ENCODE data around the gene SSUH2. TPM values are rescaled to one million over a fixed set of nuclear protein-coding genes. Genes with fewer than 3 reads are reported as not detected.
A peak's percentile ranks its signal among the peaks of the same experiment; 100 is the strongest.
"Not testable (repeated sequence)": the region's sequence is repeated elsewhere in the genome, so short reads cannot be mapped to it uniquely, and the experiment has no call there.

Gene SSUH2
- total RNA-seq, 1 donor from 2014 or later: not detected

DNA sequence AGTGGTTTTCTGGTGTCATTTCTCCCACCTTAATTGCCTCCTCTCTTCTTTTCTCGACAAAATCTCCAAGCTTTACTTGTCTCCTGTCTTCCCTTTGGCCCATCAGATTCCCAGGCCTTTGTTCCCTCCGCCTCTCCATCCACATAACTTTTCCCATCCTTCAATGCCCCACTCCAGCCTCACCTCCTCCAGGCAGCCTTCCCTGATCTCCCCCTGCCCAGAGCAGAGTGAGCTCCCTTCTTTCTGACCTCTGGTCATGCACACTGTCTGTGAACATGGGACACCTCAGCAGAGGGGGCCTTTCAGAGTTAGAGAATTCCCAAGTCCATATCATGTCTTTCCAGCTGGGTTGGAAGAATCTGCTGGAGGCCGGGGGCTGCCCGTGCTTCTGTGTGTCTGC is 14.6 kb upstream of the SSUH2 start:
- Histone ChIP-seq H3K36me3 (no peaks in the 10 kb centered on the region), H3K4me3 (no peak overlapping the region), H3K4me1 (peaks cover 4% of the 10 kb centered on the region), H3K27me3 (no peaks in the 10 kb centered on the region), H3K9me3 (no peaks in the 10 kb centered on the region), H3K27ac (no peak overlapping the region)
- ATAC-seq (no peak), DNase-seq (no peak)
- intact Hi-C loops (cut with DNase I): no loop called here
- TF ChIP-seq, protein P1, sequence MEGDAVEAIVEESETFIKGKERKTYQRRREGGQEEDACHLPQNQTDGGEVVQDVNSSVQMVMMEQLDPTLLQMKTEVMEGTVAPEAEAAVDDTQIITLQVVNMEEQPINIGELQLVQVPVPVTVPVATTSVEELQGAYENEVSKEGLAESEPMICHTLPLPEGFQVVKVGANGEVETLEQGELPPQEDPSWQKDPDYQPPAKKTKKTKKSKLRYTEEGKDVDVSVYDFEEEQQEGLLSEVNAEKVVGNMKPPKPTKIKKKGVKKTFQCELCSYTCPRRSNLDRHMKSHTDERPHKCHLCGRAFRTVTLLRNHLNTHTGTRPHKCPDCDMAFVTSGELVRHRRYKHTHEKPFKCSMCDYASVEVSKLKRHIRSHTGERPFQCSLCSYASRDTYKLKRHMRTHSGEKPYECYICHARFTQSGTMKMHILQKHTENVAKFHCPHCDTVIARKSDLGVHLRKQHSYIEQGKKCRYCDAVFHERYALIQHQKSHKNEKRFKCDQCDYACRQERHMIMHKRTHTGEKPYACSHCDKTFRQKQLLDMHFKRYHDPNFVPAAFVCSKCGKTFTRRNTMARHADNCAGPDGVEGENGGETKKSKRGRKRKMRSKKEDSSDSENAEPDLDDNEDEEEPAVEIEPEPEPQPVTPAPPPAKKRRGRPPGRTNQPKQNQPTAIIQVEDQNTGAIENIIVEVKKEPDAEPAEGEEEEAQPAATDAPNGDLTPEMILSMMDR (IDR thresholded peaks at IDR 0.05): no peak

DNA sequence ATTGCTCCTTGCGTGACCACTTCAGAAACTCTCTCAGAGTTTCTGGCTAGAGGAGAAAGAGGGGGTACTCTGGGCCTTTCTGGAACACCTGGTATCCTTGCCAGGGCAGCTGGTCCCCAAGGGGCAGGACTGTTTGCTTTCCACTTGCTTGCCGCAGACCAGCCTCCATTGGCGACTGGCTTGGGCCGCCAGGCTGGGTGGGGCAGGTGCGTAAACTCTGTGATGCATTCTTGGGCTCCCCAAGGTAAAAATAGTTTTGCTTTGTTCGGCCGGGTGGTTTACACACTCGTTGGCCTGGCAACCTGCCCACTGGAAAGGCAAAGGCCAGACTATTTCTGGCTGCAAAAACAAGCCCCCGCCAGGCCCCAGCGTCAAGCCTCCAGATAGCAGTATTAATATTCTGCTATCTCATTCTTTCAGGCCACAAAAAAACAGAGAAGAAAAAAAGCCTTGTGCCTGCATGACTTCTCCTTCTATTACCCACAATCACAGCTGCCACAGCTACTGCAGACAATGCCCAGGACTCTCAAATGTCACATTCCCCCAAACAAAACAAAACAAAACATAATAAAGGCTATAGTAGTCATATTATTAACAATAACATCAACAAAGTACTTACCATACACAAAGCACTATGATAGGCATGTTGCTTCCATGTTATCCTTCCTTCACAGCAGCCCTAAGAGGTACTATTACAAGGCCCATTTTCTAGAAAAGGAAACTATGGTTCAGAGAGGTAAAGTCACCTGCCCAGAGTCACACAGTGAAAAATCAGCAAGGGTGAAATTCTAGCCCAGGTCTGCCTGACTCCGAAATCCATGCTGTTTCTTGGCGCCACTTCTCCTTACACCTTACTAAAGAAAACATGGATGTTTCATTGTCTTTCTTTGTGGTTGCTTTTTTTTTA is 14.0 kb upstream of the SSUH2 start:
- no peaks in the 10 kb centered on the region for H3K9me3 ChIP-seq
- peak; percentile 89 for DNase-seq
- TF ChIP-seq, protein P1 (IDR thresholded peaks at IDR 0.05): no peak
- no peak overlapping the region for H3K4me3 ChIP-seq
- peak; percentile 94 for ATAC-seq
- peaks cover 4% of the 10 kb centered on the region for H3K4me1 ChIP-seq
- H3K27me3 ChIP-seq: no peaks in the 10 kb centered on the region
- H3K27ac ChIP-seq: no peak overlapping the region
- intact Hi-C loops (cut with DNase I): no loop called here
- H3K36me3 ChIP-seq: no peaks in the 10 kb centered on the region

DNA sequence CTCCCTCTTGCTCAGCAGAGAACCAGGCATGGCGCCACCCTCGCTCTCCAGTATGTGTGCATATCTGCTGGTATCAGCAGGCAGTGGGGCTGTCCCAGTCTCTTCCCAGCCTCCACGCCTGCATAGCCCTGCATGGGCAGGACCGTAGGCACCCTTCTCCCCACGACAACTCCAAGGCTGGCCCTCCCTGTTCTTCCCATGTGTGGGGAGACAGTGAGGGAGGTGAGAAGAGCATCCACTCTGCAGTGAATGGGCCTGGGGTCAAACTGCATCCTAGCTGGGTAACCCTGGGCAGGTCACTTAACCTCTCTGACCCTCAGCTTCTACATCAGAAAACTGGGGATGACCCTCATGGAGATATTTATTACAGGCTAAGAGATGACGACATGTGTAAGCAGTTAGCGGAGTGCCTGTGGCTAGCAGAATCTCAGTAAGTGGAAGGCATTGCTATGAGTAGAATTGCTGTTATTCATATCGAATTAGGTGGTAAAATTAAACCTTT is 13.3 kb upstream of the SSUH2 start:
- Histone ChIP-seq H3K36me3 (no peaks in the 10 kb centered on the region), H3K4me3 (no peak overlapping the region), H3K27ac (no peak overlapping the region), H3K27me3 (no peaks in the 10 kb centered on the region), H3K9me3 (no peaks in the 10 kb centered on the region), H3K4me1 (peaks cover 4% of the 10 kb centered on the region)
- TF ChIP-seq, protein P1 (IDR thresholded peaks at IDR 0.05): no peak
- ATAC-seq (peak; percentile 34), DNase-seq (no peak)
- intact Hi-C loops (cut with DNase I): no loop called here

DNA sequence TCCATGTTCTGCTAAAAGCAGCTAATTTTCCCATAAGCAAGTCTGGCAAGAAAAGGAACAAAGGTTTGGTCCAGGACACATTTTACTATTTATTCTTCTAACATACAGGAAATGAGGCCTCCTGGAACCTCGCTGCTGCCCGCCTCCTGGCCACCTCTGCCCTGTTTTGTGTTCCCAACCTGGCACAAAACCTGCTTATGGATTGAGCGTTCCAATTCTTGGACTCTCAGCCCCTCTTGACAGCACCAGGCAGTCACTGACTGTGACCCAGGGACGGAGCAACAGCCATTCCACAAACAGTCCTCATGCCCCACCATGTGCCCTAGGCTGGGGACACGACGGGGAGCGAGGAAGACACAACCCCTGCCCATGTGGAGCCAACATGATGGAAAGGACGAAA is 11.6 kb upstream of the SSUH2 start:
- TF ChIP-seq, protein P1 (IDR thresholded peaks at IDR 0.05): no peak
- intact Hi-C loops (cut with DNase I): no loop called here
- Histone ChIP-seq H3K27me3 (no peaks in the 10 kb centered on the region), H3K27ac (no peak overlapping the region), H3K4me1 (peaks cover 4% of the 10 kb centered on the region), H3K4me3 (no peak overlapping the region), H3K36me3 (no peaks in the 10 kb centered on the region), H3K9me3 (no peaks in the 10 kb centered on the region)
- DNase-seq: no peak
- ATAC-seq: no peak

DNA sequence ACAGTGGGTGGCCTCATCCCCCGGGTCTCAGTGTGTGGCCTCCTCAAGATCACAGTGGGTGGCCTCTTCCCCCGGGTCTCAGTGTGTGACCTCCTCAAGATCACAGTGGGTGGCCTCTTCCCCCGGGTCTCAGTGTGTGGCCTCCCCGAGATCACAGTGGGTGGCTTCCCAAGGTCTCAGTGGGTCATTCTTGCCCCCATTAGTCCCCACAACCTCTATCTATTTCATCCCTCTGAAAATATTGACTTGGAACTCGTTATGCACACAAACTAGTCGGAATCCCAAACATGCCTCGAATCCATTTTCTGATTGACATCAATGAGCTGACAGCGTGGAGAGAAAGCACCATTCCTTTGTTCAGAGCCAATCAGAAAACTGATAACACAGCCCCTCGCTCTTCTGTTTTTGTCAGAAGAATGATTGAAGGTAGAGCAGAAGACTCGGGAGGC is 10.8 kb upstream of the SSUH2 start:
- Histone ChIP-seq H3K9me3 (no peaks in the 10 kb centered on the region), H3K27me3 (no peaks in the 10 kb centered on the region), H3K27ac (no peak overlapping the region), H3K36me3 (no peaks in the 10 kb centered on the region), H3K4me3 (no peak overlapping the region), H3K4me1 (peaks cover 4% of the 10 kb centered on the region)
- DNase-seq (no peak), ATAC-seq (no peak)
- intact Hi-C loops (cut with DNase I): no loop called here
- TF ChIP-seq, protein P1 (IDR thresholded peaks at IDR 0.05): no peak

DNA sequence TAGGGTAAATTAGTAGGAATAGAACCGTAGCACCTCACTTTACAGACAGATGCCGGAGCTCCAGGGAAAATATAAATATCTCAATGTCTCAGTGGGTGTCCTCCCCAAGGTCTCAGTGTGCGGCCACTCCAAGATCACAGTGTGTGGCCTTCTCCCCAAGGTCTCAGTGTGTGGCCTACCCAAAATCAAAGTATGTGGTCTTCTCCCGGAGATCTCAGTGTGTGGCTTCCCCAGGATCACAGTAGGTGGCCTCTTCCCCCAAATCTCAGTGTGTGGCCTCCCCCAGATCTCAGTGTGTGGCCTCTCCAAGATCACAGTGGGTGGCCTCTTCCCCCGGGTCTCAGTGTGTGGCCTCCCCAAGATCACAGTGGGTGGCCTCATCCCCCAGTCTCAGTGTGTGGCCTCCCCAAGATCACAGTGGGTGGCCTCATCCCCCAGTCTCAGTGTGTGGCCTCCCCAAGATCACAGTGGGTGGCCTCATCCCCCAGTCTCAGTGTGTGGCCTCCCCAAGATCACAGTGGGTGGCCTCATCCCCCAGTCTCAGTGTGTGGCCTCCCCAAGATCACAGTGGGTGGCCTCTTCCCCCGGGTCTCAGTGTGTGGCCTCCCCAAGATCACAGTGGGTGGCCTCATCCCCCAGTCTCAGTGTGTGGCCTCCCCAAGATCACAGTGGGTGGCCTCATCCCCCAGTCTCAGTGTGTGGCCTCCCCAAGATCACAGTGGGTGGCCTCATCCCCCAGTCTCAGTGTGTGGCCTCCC is 10.2 kb upstream of the SSUH2 start:
- not testable (repeated sequence) for H3K27ac ChIP-seq

More for the DNA sequence above, 10.2 kb upstream of the SSUH2 start:
- H3K27me3 ChIP-seq; intact Hi-C loops (cut with DNase I); H3K4me3 ChIP-seq; ATAC-seq; H3K9me3 ChIP-seq; DNase-seq; H3K36me3 ChIP-seq; H3K4me1 ChIP-seq: not testable (repeated sequence)
